Measurements from ENCODE around the gene ZBTB12.

Gene ZBTB12

GRCh38 chr6:31896493-31896855 is 5.4 kb downstream of the ZBTB12 start:
- no peak for DNase-seq

- DNase-seq, result no peak
Measured at GRCh38 chr6:31892821-31893220, 9.1 kb downstream of the ZBTB12 start.

- DNase-seq, result no peak
Measured at GRCh38 chr6:31889331-31889972, 12.4 kb downstream of the ZBTB12 start.

GRCh38 chr6:31888276-31889258 is 13.3 kb downstream of the ZBTB12 start:
- no peak for DNase-seq

GRCh38 chr6:31887173-31888007 is 14.5 kb downstream of the ZBTB12 start:
- DNase-seq, result no peak

- no peak for DNase-seq
Measured at GRCh38 chr6:31886541-31886991, 15.3 kb downstream of the ZBTB12 start.

GRCh38 chr6:31884528-31885035 is 17.3 kb downstream of the ZBTB12 start:
- no peak for DNase-seq

GRCh38 chr6:31883676-31884075 is 18.2 kb downstream of the ZBTB12 start:
- no peak for DNase-seq

- no peak for DNase-seq
Measured at GRCh38 chr6:31882344-31882743, 19.5 kb downstream of the ZBTB12 start.

- peak; percentile 24 for DNase-seq
Measured at GRCh38 chr6:31881136-31881859, 20.6 kb downstream of the ZBTB12 start.

- no peak for DNase-seq
Measured at GRCh38 chr6:31880616-31881015, 21.3 kb downstream of the ZBTB12 start.

- no peak for DNase-seq
Measured at GRCh38 chr6:31879901-31880300, 22.0 kb downstream of the ZBTB12 start.

- DNase-seq, result no peak
Measured at GRCh38 chr6:31879143-31879542, 22.7 kb downstream of the ZBTB12 start.

- no peak for DNase-seq
Measured at GRCh38 chr6:31878726-31879125, 23.2 kb downstream of the ZBTB12 start, which contains the start of gene SLC44A4. Gene SLC44A4, minus strand, starts transcription at chr6:31878997. Its CDS starts 17 bp downstream, at chr6:31878980.

GRCh38 chr6:31878222-31878621 is 23.7 kb downstream of the ZBTB12 start:
- DNase-seq, result no peak

- no peak for DNase-seq
Measured at GRCh38 chr6:31877651-31878161, 24.2 kb downstream of the ZBTB12 start.

- DNase-seq, result no peak
Measured at GRCh38 chr6:31877125-31877650, 24.7 kb downstream of the ZBTB12 start.

GRCh38 chr6:31876357-31876756 is 25.5 kb downstream of the ZBTB12 start:
- no peak for DNase-seq

GRCh38 chr6:31875877-31876276 is 26.0 kb downstream of the ZBTB12 start:
- no peak for DNase-seq

- DNase-seq, result no peak
Measured at GRCh38 chr6:31874836-31875572, 26.9 kb downstream of the ZBTB12 start.
